Measurements from ENCODE around the gene CHCHD2. TPM values are rescaled to one million over a fixed set of nuclear protein-coding genes. Genes with fewer than 3 reads are reported as not detected.
A peak's percentile ranks its signal among the peaks of the same experiment; 100 is the strongest.

Gene CHCHD2
- total and polyA plus RNA-seq, 2 of the 13 experiments (the other 11 are each of a cell fraction or from before 2014, with no cell fraction given): 330 to 572 TPM

DNA sequence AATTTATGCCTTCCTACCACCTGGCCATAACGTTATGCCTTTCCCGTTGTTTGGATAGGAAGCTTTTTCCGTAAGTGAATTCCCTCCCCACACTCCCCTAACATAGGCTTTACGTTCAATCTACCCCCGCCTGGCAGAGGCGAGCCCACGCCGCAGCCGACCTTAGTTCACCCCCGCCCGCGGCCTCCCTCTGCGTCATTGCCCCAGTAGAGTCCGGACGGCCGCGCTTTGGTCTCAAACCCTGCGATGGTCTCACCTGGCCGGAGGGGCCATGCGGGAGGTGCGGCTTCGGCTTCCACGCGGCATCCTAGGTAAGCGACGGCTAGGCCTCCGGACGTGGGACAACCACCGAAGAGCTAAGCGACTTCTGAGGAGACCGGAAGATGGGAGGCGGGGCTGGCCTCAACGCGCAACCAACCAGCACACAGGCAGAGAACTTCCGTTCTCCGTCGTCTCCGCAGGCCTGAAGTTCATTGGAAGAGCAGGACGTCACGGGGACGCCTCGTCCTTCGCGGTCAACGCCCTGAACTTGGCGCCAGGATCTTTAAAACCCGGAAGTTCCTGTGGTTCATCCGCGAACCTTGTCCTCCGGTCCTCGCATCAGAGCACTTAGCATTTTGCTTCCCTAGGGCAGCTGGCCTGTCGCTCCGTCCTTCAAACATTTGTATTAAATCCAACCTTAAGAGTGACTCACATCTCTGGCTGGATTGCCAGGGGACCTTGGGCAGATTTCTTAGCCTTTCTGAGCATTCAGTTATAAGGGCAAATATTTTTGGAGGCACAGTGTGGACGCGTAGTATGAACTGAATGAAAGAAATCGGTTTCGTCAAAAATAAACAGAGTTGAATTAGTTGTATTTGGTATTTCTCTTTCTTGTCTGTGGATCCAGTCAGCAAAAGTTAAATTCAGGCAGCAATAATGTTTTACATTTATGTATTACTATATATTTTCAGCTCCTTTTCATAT, at the start of gene CHCHD2 (continued):
- TF ChIP-seq, protein P1, sequence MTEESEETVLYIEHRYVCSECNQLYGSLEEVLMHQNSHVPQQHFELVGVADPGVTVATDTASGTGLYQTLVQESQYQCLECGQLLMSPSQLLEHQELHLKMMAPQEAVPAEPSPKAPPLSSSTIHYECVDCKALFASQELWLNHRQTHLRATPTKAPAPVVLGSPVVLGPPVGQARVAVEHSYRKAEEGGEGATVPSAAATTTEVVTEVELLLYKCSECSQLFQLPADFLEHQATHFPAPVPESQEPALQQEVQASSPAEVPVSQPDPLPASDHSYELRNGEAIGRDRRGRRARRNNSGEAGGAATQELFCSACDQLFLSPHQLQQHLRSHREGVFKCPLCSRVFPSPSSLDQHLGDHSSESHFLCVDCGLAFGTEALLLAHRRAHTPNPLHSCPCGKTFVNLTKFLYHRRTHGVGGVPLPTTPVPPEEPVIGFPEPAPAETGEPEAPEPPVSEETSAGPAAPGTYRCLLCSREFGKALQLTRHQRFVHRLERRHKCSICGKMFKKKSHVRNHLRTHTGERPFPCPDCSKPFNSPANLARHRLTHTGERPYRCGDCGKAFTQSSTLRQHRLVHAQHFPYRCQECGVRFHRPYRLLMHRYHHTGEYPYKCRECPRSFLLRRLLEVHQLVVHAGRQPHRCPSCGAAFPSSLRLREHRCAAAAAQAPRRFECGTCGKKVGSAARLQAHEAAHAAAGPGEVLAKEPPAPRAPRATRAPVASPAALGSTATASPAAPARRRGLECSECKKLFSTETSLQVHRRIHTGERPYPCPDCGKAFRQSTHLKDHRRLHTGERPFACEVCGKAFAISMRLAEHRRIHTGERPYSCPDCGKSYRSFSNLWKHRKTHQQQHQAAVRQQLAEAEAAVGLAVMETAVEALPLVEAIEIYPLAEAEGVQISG (CRISPR knock-in tag; IDR thresholded peaks at IDR 0.05): peak; percentile 90
- TF ChIP-seq ZNF709 (CRISPR knock-in tag; IDR thresholded peaks at IDR 0.05): peak; percentile 94
- TF ChIP-seq SIX1 (CRISPR knock-in tag; IDR thresholded peaks at IDR 0.05; ENCODE audit: borderline replicate concordance): peak; percentile 46; the same call in 1 of the 2 replicates
- TF ChIP-seq ZBTB42 (CRISPR knock-in tag; IDR thresholded peaks at IDR 0.05): peak; percentile 69; the same call in 1 of the 2 replicates
- TF ChIP-seq ZBTB7A (CRISPR knock-in tag; IDR thresholded peaks at IDR 0.05): no peak
- no peak for TF ChIP-seq ZNF496 (CRISPR knock-in tag; IDR thresholded peaks at IDR 0.05; ENCODE audit: insufficient replicate concordance)
- TF ChIP-seq CAMTA2 (CRISPR knock-in tag; IDR thresholded peaks at IDR 0.05; ENCODE audit: borderline replicate concordance): no peak
- TF ChIP-seq RFX5 (IDR thresholded peaks at IDR 0.05; ENCODE audit: low read depth, low read length): peak; percentile 8; the same call in 1 of the 2 replicates
- TF ChIP-seq, protein P2, sequence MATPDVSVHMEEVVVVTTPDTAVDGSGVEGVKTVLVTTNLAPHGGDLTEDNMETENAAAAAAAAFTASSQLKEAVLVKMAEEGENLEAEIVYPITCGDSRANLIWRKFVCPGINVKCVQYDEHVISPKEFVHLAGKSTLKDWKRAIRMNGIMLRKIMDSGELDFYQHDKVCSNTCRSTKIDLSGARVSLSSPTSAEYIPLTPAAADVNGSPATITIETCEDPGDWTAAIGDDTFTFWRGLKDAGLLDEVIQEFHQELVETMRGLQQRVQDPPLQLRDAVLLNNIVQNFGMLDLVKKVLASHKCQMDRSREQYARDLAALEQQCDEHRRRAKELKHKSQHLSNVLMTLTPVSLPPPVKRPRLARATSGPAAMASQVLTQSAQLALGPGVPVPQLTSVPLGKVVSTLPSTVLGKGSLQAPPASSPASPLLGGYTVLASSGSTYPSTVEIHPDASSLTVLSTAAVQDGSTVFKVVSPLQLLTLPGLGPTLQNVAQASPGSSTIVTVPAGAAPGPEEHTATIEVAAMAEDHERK (CRISPR knock-in tag; IDR thresholded peaks at IDR 0.05; ENCODE audit: low read depth): peak; percentile 51; the same call in 1 of the 2 replicates
- TF ChIP-seq ZNF331 (CRISPR knock-in tag; IDR thresholded peaks at IDR 0.05): peak; percentile 57; the same call in 1 of the 2 replicates
- TF ChIP-seq, protein P3, sequence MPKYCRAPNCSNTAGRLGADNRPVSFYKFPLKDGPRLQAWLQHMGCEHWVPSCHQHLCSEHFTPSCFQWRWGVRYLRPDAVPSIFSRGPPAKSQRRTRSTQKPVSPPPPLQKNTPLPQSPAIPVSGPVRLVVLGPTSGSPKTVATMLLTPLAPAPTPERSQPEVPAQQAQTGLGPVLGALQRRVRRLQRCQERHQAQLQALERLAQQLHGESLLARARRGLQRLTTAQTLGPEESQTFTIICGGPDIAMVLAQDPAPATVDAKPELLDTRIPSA (CRISPR knock-in tag; IDR thresholded peaks at IDR 0.05; ENCODE audit: borderline replicate concordance): no peak
- no peak for TF ChIP-seq BHLHE40 (IDR thresholded peaks at IDR 0.05; ENCODE audit: low read length)
- 0 out of 2 replicates have a peak, but pooled peaks have one; percentile 50 for TF ChIP-seq ZNF788 (CRISPR knock-in tag; IDR thresholded peaks at IDR 0.05; ENCODE audit: borderline replicate concordance)
- TF ChIP-seq, protein P4, sequence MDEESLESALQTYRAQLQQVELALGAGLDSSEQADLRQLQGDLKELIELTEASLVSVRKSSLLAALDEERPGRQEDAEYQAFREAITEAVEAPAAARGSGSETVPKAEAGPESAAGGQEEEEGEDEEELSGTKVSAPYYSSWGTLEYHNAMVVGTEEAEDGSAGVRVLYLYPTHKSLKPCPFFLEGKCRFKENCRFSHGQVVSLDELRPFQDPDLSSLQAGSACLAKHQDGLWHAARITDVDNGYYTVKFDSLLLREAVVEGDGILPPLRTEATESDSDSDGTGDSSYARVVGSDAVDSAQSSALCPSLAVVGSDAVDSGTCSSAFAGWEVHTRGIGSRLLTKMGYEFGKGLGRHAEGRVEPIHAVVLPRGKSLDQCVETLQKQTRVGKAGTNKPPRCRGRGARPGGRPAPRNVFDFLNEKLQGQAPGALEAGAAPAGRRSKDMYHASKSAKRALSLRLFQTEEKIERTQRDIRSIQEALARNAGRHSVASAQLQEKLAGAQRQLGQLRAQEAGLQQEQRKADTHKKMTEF (CRISPR knock-in tag; IDR thresholded peaks at IDR 0.05): peak; percentile 70; the same call in 1 of the 2 replicates
- TF ChIP-seq FIP1L1 (IDR thresholded peaks at IDR 0.05; ENCODE audit: borderline replicate concordance, insufficient read depth, low read depth, low read length): no peak
- peak; percentile 80; the same call in 1 of the 2 replicates for TF ChIP-seq SRY (CRISPR knock-in tag; IDR thresholded peaks at IDR 0.05)
- peak; percentile 98 for TF ChIP-seq GABPB1 (CRISPR knock-in tag; IDR thresholded peaks at IDR 0.05)
- TF ChIP-seq ZNF317 (CRISPR knock-in tag; IDR thresholded peaks at IDR 0.05): peak; percentile 51; the same call in 1 of the 2 replicates
- TF ChIP-seq, protein P5, sequence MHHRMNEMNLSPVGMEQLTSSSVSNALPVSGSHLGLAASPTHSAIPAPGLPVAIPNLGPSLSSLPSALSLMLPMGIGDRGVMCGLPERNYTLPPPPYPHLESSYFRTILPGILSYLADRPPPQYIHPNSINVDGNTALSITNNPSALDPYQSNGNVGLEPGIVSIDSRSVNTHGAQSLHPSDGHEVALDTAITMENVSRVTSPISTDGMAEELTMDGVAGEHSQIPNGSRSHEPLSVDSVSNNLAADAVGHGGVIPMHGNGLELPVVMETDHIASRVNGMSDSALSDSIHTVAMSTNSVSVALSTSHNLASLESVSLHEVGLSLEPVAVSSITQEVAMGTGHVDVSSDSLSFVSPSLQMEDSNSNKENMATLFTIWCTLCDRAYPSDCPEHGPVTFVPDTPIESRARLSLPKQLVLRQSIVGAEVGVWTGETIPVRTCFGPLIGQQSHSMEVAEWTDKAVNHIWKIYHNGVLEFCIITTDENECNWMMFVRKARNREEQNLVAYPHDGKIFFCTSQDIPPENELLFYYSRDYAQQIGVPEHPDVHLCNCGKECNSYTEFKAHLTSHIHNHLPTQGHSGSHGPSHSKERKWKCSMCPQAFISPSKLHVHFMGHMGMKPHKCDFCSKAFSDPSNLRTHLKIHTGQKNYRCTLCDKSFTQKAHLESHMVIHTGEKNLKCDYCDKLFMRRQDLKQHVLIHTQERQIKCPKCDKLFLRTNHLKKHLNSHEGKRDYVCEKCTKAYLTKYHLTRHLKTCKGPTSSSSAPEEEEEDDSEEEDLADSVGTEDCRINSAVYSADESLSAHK (CRISPR knock-in tag; IDR thresholded peaks at IDR 0.05; ENCODE audit: borderline replicate concordance): no peak

Measured in HepG2 (cell line).